COLO668 (cell line): ENCODE results near the gene TMEM231.
A peak's percentile ranks its signal among the peaks of the same experiment; 100 is the strongest.

ENCODE experiments used
- DNase-seq: peaks from one replicate; lab custom pipeline; 2025; ENCODE audit not compliant: unreplicated experiment; lab: John Stamatoyannopoulos, UW

TMEM231 gene

GRCh38 chr16:75494184-75494583 is 61.9 kb downstream of the TMEM231 start:
- no peak for DNase-seq

- DNase-seq, result peak; percentile 59
Observed at GRCh38 chr16:75491876-75492275, 64.2 kb downstream of the TMEM231 start.

GRCh38 chr16:75488322-75488721 is 67.7 kb downstream of the TMEM231 start:
- no peak for DNase-seq
